H1 (cell line): ENCODE results near the gene SBF2.

ENCODE experiments used
- EP300 ChIP-seq, 2 experiments: IDR thresholded peaks; 1 replicate in 1 of 2; 2 replicates in 1 of 2; pipeline ENCODE4 v1.6.1; 2011 to 2012; ENCODE audit warnings: low read depth in 2 of 2, low read length in 2 of 2, mild to moderate bottlenecking in 2 of 2, borderline replicate concordance in 1 of 2, inconsistent platforms in 1 of 2, moderate library complexity in 1 of 2
- JUN ChIP-seq: IDR thresholded peaks from 2 replicates; pipeline ENCODE4 v1.6.1; 2011; ENCODE audit warnings: low read depth, mild to moderate bottlenecking, improper control_type of control experiment, low read length
- RXRA ChIP-seq: IDR thresholded peaks from 2 replicates; pipeline ENCODE4 v1.6.1; 2011; ENCODE audit warnings: low read depth, mild to moderate bottlenecking, low read length, moderate library complexity; ENCODE audit not compliant: insufficient read depth
- TF ChIP-seq, protein P1 (sequence below), 3 experiments: IDR thresholded peaks; 1 replicate in 2 of 3; 2 replicates in 1 of 3; pipeline versions ENCODE4 v1.5.1 to v1.6.1; 2011; ENCODE audit warnings: low read length in 3 of 3, mild to moderate bottlenecking in 3 of 3, inconsistent platforms in 2 of 3, low read depth in 1 of 3, moderate library complexity in 1 of 3; ENCODE audit not compliant: insufficient read depth in 1 of 3; ENCODE audit errors: control extremely low read depth in 1 of 3

DNA sequence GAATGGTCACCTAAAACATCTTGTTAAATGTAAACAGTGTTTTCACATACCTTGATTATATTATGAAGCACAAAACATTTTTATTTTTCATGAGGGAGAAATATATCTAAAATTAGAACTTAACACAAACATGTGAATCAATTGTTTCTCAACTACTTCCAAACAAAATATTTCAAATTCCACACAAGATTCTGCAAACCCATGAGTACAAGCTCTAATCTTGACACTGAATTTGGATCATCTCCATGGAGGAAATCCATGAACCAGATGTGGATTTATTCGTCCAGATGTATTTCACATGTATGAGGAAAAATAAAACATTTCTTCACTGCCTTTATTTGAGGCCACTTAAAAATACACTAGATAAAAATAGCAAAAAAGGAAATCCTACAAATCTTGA is 184.2 kb downstream of the SBF2 start:
- TF ChIP-seq, protein P1, sequence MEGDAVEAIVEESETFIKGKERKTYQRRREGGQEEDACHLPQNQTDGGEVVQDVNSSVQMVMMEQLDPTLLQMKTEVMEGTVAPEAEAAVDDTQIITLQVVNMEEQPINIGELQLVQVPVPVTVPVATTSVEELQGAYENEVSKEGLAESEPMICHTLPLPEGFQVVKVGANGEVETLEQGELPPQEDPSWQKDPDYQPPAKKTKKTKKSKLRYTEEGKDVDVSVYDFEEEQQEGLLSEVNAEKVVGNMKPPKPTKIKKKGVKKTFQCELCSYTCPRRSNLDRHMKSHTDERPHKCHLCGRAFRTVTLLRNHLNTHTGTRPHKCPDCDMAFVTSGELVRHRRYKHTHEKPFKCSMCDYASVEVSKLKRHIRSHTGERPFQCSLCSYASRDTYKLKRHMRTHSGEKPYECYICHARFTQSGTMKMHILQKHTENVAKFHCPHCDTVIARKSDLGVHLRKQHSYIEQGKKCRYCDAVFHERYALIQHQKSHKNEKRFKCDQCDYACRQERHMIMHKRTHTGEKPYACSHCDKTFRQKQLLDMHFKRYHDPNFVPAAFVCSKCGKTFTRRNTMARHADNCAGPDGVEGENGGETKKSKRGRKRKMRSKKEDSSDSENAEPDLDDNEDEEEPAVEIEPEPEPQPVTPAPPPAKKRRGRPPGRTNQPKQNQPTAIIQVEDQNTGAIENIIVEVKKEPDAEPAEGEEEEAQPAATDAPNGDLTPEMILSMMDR (IDR thresholded peaks at IDR 0.05; ENCODE audit: control extremely low read depth in 1 of 3, insufficient read depth in 1 of 3, low read depth in 1 of 3, low read length in 3 of 3): no peak
- TF ChIP-seq RXRA (no peak), JUN (no peak), EP300 (IDR thresholded peaks at IDR 0.05; ENCODE audit: borderline replicate concordance in 1 of 2, low read depth in 2 of 2, low read length in 2 of 2) (no peak)
